ENCODE data around the gene ADGB.

The ADGB gene

GRCh38 chr6:146689806-146690205, 91.0 kb downstream of the ADGB start:
- Histone ChIP-seq H3K27me3 (no peaks in the 10 kb centered on the region), H3K9me3 (no peaks in the 10 kb centered on the region), H3K4me3 (no peak overlapping the region), H3K4me1 (no peaks in the 10 kb centered on the region), H3K27ac (no peak overlapping the region), H3K36me3 (no peaks in the 10 kb centered on the region)
- intact Hi-C loops (cut with DNase I; ENCODE audit: low total_unique reads): no loop called here
- no peak for DNase-seq
- no peak for TF ChIP-seq CTCF (IDR thresholded peaks at IDR 0.05)

- H3K27ac ChIP-seq: no peak overlapping the region
- no peaks in the 10 kb centered on the region for H3K4me1 ChIP-seq
- H3K36me3 ChIP-seq: no peaks in the 10 kb centered on the region
- no peak for DNase-seq
- no peak for TF ChIP-seq CTCF (IDR thresholded peaks at IDR 0.05)
- H3K9me3 ChIP-seq: no peaks in the 10 kb centered on the region
- no peaks in the 10 kb centered on the region for H3K27me3 ChIP-seq
- H3K4me3 ChIP-seq: no peak overlapping the region
- intact Hi-C loops (cut with DNase I; ENCODE audit: low total_unique reads): no loop called here
These were observed 94.6 kb downstream of the ADGB start for GRCh38 chr6:146693342-146693741.

GRCh38 chr6:146697921-146698320, 99.1 kb downstream of the ADGB start:
- intact Hi-C loops (cut with DNase I; ENCODE audit: low total_unique reads): no loop called here
- Histone ChIP-seq H3K4me3 (no peak overlapping the region), H3K36me3 (no peaks in the 10 kb centered on the region), H3K9me3 (no peaks in the 10 kb centered on the region), H3K27ac (no peak overlapping the region), H3K27me3 (no peaks in the 10 kb centered on the region), H3K4me1 (no peaks in the 10 kb centered on the region)
- no peak for TF ChIP-seq CTCF (IDR thresholded peaks at IDR 0.05)
- DNase-seq: no peak

- H3K36me3 ChIP-seq: no peaks in the 10 kb centered on the region
- intact Hi-C loops (cut with DNase I; ENCODE audit: low total_unique reads): loop anchor here (5.0 kb wide), 1 partner anchor 158 kb away; the partner anchor contains the start of gene RAB32
- H3K4me1 ChIP-seq: no peaks in the 10 kb centered on the region
- no peak overlapping the region for H3K27ac ChIP-seq
- H3K9me3 ChIP-seq: no peaks in the 10 kb centered on the region
- H3K27me3 ChIP-seq: no peaks in the 10 kb centered on the region
- DNase-seq: peak; percentile 72 to 79
- peak; percentile 67 to 68 for TF ChIP-seq CTCF (IDR thresholded peaks at IDR 0.05)
- H3K4me3 ChIP-seq: no peak overlapping the region
These were observed 101.4 kb downstream of the ADGB start for GRCh38 chr6:146700078-146700686.

GRCh38 chr6:146701632-146702031, 102.9 kb downstream of the ADGB start:
- DNase-seq: no peak
- no peak overlapping the region for H3K4me3 ChIP-seq
- intact Hi-C loops (cut with DNase I; ENCODE audit: low total_unique reads): loop anchor here (5.0 kb wide), 1 partner anchor 159 kb away; the partner anchor contains the start of gene RAB32
- TF ChIP-seq CTCF (IDR thresholded peaks at IDR 0.05): no peak
- no peaks in the 10 kb centered on the region for H3K4me1 ChIP-seq
- H3K27ac ChIP-seq: no peak overlapping the region
- no peaks in the 10 kb centered on the region for H3K27me3 ChIP-seq
- peaks cover 0 to 2% (median 0%) of the 10 kb centered on the region in 3 donors for H3K9me3 ChIP-seq
- no peaks in the 10 kb centered on the region for H3K36me3 ChIP-seq
